ENCODE measurements around the gene SLC7A6OS. TPM values are rescaled to one million over a fixed set of nuclear protein-coding genes. Genes with fewer than 3 reads are reported as not detected.

The SLC7A6OS gene
- total RNA-seq, 2 experiments from 2014 or later, result 28.6 to 33.4 TPM

- TF ChIP-seq CTCF (conservative IDR thresholded peaks at IDR 0.05; ENCODE audit: low read length), result no peak
- no peak for TF ChIP-seq EZH2phosphoT487 (IDR thresholded peaks at IDR 0.05; ENCODE audit: borderline replicate concordance, low read depth, low read length)
- Histone ChIP-seq H3K4me3 (ENCODE audit: low read depth, low read length, poor library complexity, severe bottlenecking) (peak overlapping the region; percentile 9), H3K36me3 (ENCODE audit: insufficient read depth, low read length) (peaks cover 72% of the 10 kb centered on the region), H3K9me3 (ENCODE audit: low read length) (no peaks in the 10 kb centered on the region), H3K4me2 (ENCODE audit: low read length) (peak overlapping the region; percentile 62), H3K9me2 (ENCODE audit: insufficient read depth, low read length) (no peaks in the 10 kb centered on the region), H2AFZ (ENCODE audit: low read length) (no peak overlapping the region), H3K79me2 (ENCODE audit: insufficient read depth, low read depth, low read length) (peaks cover 70% of the 10 kb centered on the region), H3K27ac (ENCODE audit: low read depth, low read length, poor library complexity, severe bottlenecking) (peak overlapping the region; percentile 79), H4K20me1 (ENCODE audit: insufficient read depth, low read length) (no peaks in the 10 kb centered on the region), H3K4me1 (ENCODE audit: insufficient read depth, low read length, poor library complexity, severe bottlenecking) (peaks cover 73% of the 10 kb centered on the region)
- intact Hi-C loops (cut with micrococcal nuclease; ENCODE audit: unreplicated experiment), result no loop called here
- ChIA-PET POLR2A (interaction anchor here (1.3 to 2.0 kb wide), 2 partner anchors 10 to 12 kb away, joined by 3 to 10 read pairs; partner anchors contain the start of gene SLC7A6), CTCF (ENCODE audit: unreplicated experiment) (no interaction called here)
- BruUV-seq (replicated peaks), result TSS peak; percentile 53
- peak; percentile 71 for DNase-seq (ENCODE audit: low spot score)
Measured at GRCh38 chr16:68275611-68276191, 35.0 kb downstream of the SLC7A6OS start.

GRCh38 chr16:68274441-68274840, 36.3 kb downstream of the SLC7A6OS start:
- intact Hi-C loops (cut with micrococcal nuclease; ENCODE audit: unreplicated experiment), result no loop called here
- peak overlapping the region; percentile 79 for H3K27ac ChIP-seq (ENCODE audit: low read depth, low read length, poor library complexity, severe bottlenecking)
- H3K4me3 ChIP-seq (ENCODE audit: low read depth, low read length, poor library complexity, severe bottlenecking), result no peak overlapping the region
- ChIA-PET POLR2A (interaction anchor here (0.6 to 1.3 kb wide), 6 partner anchors 9 to 1344 kb away, joined by 3 to 5 read pairs (median 3); partner anchors contain the start of gene SLC7A6), CTCF (ENCODE audit: unreplicated experiment) (no interaction called here)
- peaks cover 71% of the 10 kb centered on the region for H3K79me2 ChIP-seq (ENCODE audit: insufficient read depth, low read depth, low read length)
- no peaks in the 10 kb centered on the region for H3K9me2 ChIP-seq (ENCODE audit: insufficient read depth, low read length)
- no peaks in the 10 kb centered on the region for H3K9me3 ChIP-seq (ENCODE audit: low read length)
- TF ChIP-seq CTCF (conservative IDR thresholded peaks at IDR 0.05; ENCODE audit: low read length), result no peak
- TF ChIP-seq EZH2phosphoT487 (IDR thresholded peaks at IDR 0.05; ENCODE audit: borderline replicate concordance, low read depth, low read length), result no peak
- no peak for DNase-seq (ENCODE audit: low spot score)
- H2AFZ ChIP-seq (ENCODE audit: low read length), result no peak overlapping the region
- H3K36me3 ChIP-seq (ENCODE audit: insufficient read depth, low read length), result peaks cover 77% of the 10 kb centered on the region
- H3K4me2 ChIP-seq (ENCODE audit: low read length), result peak overlapping the region; percentile 29; the same call in 1 of the 2 replicates
- H3K4me1 ChIP-seq (ENCODE audit: insufficient read depth, low read length, poor library complexity, severe bottlenecking), result peaks cover 60% of the 10 kb centered on the region
- H4K20me1 ChIP-seq (ENCODE audit: insufficient read depth, low read length), result no peaks in the 10 kb centered on the region
- no TSS peak for BruUV-seq (replicated peaks)

- Histone ChIP-seq H4K20me1 (ENCODE audit: insufficient read depth, low read length) (0 out of 2 replicates have a peak, but pooled peaks cover 5% of the 10 kb centered on the region), H3K4me3 (ENCODE audit: low read depth, low read length, poor library complexity, severe bottlenecking) (no peak overlapping the region), H3K9me3 (ENCODE audit: low read length) (no peaks in the 10 kb centered on the region), H2AFZ (ENCODE audit: low read length) (no peak overlapping the region), H3K4me2 (ENCODE audit: low read length) (peak overlapping the region; percentile 29; the same call in 1 of the 2 replicates), H3K9me2 (ENCODE audit: insufficient read depth, low read length) (no peaks in the 10 kb centered on the region), H3K4me1 (ENCODE audit: insufficient read depth, low read length, poor library complexity, severe bottlenecking) (peaks cover 60% of the 10 kb centered on the region), H3K27ac (ENCODE audit: low read depth, low read length, poor library complexity, severe bottlenecking) (peak overlapping the region; percentile 79), H3K36me3 (ENCODE audit: insufficient read depth, low read length) (peaks cover 77% of the 10 kb centered on the region), H3K79me2 (ENCODE audit: insufficient read depth, low read depth, low read length) (peaks cover 71% of the 10 kb centered on the region)
- DNase-seq (ENCODE audit: low spot score), result no peak
- CTCF ChIA-PET (ENCODE audit: unreplicated experiment), result no interaction called here
- POLR2A ChIA-PET, result interaction anchor here (0.9 to 2.2 kb wide), 5 partner anchors 9 to 23 kb away, joined by 3 to 13 read pairs (median 3); partner anchors contain the start of gene SLC7A6
- BruUV-seq (replicated peaks), result no TSS peak
- TF ChIP-seq EZH2phosphoT487 (IDR thresholded peaks at IDR 0.05; ENCODE audit: borderline replicate concordance, low read depth, low read length) (no peak), CTCF (conservative IDR thresholded peaks at IDR 0.05; ENCODE audit: low read length) (no peak)
- intact Hi-C loops (cut with micrococcal nuclease; ENCODE audit: unreplicated experiment), result no loop called here
Measured at GRCh38 chr16:68273896-68274295, 36.9 kb downstream of the SLC7A6OS start.

Data from OCI-LY7 (cell line).